Left colon (tissue), 2 donors: ENCODE results near the gene TROAP. TPM values are rescaled to one million over a fixed set of nuclear protein-coding genes. Genes with fewer than 3 reads are reported as not detected.
A peak's percentile ranks its signal among the peaks of the same experiment; 100 is the strongest.
"Not testable (repeated sequence)": the region's sequence is repeated elsewhere in the genome, so short reads cannot be mapped to it uniquely, and the experiment has no call there.

ENCODE experiments used
- ATAC-seq: fragments of 200-7000 bp; cut with Tn5 transposase; one replicate; pipeline ENCODE4 v1.9.1; 2020; ENCODE audit warnings: mild to moderate bottlenecking, moderate library complexity
- DNase-seq, 2 donors: peaks; one replicate each; pipeline ENCODE4 v3.0.0-alpha.2; 2020
- intact Hi-C, 2 donors: fragments of 100-400 bp; cut with DNase I in 1 of 2; cut with micrococcal nuclease in 1 of 2; formaldehyde crosslinking; loops; one replicate each; pipeline versions ENCODE4 v1.11.2 to v1.14.0; 2022; cut with DNase I, micrococcal nuclease
- total RNA-seq, 2 donors: library from RNA; stranded (reverse); fragmentation: NEBNext Ultra II Directional; extraction: Animal tissue kit (Norgen Biotek cat#: 25700); gene quantifications; one replicate each; pipeline ENCODE4 v1.2.1, GENCODE V29; 2021
- donor health status: DM: no; HTN: no; CAD: no.
- donor health status: DM: yes; HTN: yes; CAD: no.

TROAP gene
- total RNA-seq, 2 donors from 2014 or later, result 4.9 to 12.4 TPM

DNA sequence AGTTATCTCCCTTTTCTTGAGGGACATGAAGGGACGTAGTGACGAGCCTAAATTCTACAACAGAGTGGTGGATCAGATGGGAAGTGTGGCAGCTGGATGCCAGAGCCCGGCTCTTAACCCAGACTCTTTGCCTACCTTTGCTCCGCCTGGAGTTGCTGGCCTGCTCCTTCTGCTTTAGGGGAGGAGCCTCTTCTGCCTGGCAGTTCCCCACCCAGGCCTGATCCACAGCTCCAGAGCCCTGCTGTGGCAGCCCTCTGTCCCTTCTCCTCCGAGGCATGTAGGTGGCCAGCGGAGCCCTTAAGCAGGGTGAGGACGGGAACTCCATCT is 30.4 kb upstream of the TROAP start:
- ATAC-seq (peak; percentile 35), DNase-seq (no peak)
- intact Hi-C loops, result no loop called here

DNA sequence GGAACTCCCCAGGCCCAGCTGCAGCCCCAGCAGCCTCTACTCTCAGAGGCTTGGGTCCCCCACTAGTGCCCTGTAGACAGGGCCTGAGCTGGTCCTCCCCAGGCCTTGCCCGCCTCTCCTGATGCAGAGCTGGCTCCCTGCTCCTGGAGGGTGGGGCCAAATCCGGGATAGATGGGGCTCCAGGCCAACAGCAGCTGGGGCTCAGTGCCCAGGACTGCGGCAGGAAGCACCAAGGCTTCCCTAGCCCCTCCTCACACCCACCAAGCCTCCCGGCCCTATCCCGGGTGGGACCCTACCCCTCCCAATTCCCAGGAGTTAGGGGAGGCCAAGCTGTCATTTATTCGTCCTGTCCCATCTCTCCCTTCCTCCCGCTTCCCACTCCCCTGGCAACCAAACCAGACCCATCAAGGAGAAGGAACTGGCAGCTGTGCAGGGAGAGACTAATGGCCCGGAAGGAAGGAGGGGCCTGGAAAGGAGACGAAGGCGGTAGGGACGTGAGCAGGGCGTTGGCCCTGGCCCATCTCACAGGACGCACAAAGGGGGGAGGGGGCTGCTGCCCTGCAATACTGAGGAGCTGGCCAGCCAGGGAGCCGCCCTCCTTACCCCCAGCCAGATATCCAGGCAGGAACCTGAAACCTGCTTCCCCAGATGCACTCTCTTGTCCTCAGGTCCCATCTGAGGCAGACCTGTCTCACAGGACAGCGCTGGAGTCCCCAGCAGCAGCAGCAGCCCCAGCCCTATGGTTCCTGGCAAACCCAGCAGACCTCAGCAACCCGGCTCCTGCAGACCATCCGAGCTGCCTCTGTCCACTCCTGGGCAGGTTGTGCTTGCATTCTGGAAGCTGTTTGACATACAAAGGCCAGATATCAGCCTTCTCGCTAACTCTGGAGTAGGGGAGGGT is 29.7 kb upstream of the TROAP start:
- ATAC-seq (peak; percentile 31), DNase-seq (peak in 1 of 2 donors; percentile 25)
- intact Hi-C loops, result no loop called here

- ATAC-seq, result no peak
- DNase-seq, result no peak
- intact Hi-C loops, result no loop called here
Measured at GRCh38 chr12:49294086-49294803, 28.8 kb upstream of the TROAP start.

DNA sequence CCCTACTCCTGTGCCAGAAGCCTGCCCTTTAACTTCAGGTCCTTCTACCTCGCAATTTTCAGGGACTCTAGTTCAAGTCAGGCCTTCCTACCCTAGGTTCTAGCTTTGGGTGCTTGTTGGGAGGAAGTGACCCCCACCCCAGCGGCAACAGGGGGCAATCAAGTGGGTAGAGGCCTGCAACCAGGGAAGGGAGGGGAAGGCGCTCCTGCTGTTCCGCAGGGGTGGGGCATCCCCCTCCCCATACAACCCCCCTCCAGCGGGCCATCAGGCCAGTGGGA is 28.3 kb upstream of the TROAP start:
- intact Hi-C loops, result no loop called here
- no peak for DNase-seq
- no peak for ATAC-seq

GRCh38 chr12:49295082-49295936 is 27.7 kb upstream of the TROAP start, which contains the start of gene PRPH:
PRPH (plus strand) TSS chr12:49295147; CDS start chr12:49295201, 54 bp downstream.
- ATAC-seq (no peak), DNase-seq (peak in 1 of 2 donors; percentile 21)
- intact Hi-C loops, result no loop called here

DNA sequence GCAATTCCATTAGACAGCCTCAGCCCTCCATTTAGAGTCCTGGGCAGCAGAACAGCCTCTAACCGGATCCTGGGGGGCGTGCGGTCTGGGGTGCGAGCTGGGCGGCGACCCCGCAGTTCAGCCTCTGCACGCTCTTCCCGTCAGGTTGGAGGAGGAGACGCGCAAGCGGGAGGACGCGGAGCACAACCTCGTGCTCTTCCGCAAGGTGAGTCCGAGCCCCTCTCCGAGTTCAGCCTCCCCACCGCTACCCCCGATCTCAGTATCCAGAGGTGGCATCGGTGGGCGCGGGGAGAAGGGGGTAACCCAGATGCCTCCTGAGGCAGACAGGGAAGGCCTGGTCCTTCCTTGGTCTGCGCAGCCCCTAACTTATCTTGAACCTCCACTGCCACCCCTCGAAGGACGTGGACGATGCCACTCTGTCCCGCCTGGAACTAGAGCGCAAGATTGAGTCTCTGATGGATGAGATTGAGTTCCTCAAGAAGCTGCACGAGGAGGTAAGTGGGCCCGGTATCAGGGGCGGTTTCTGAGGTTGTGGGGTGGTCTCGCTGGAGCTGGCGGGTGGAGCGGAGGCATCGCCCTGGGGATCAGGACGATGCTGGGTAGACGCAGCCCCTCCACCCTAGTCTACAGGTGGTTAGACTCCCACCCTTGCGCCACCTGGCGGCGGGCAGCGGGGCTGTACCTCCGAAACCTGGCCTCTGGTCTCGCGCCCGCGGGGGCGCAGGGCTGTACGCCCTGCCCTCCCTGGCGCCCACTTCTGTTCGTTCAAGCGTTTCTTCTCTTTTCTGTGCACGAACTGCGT is 26.8 kb upstream of the TROAP start:
- intact Hi-C loops, result no loop called here
- DNase-seq, result peak; percentile 39 to 71
- ATAC-seq, result peak; percentile 69

- intact Hi-C loops, result no loop called here
- peak; percentile 72 for ATAC-seq
- peak; percentile 55 to 63 for DNase-seq
Measured at GRCh38 chr12:49296836-49297694, 26.0 kb upstream of the TROAP start.

DNA sequence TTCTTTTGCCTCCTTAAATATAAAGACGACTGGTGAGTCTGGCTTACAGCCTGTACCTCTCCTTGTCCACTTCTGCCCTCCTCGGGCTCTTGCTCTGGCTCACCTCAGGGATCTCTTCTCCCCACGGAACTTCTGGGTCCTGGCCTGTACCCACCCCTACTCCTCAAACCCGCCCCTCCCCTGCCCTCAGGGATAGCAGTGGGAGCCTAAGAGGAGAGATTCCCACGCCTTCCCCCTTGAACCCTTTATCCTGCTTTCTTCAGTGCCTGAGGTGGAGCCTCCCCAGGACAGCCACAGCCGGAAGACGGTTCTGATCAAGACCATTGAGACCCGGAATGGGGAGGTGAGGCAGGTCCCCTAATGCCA is 25.4 kb upstream of the TROAP start:
- DNase-seq (no peak), ATAC-seq (no peak)
- intact Hi-C loops, result no loop called here

DNA sequence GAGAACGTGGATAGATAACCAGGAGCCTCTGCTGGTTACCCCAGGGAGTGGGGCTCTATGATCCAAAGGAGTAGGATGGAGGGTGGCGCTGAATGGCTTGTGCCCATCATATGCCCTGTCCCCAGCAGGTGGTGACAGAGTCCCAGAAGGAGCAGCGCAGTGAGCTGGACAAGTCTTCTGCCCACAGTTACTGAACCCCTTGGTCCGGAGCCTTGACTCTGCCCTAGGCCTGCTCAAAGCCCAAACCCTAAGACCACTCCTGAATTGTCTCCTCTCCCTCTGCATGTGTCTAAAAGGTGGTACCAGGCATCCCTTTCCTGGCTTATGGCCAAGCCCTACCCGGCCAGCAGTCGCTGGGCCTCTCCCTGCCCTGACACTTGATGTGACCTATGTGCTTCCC is 24.9 kb upstream of the TROAP start:
- DNase-seq (peak in 1 of 2 donors; percentile 33), ATAC-seq (peak; percentile 53)

GRCh38 chr12:49301760-49302159 is 21.3 kb upstream of the TROAP start:
- no peak for ATAC-seq
- no peak for DNase-seq
- intact Hi-C loops, result no loop called here

More for the DNA sequence above, 24.9 kb upstream of the TROAP start:
- intact Hi-C loops, result no loop called here

DNA sequence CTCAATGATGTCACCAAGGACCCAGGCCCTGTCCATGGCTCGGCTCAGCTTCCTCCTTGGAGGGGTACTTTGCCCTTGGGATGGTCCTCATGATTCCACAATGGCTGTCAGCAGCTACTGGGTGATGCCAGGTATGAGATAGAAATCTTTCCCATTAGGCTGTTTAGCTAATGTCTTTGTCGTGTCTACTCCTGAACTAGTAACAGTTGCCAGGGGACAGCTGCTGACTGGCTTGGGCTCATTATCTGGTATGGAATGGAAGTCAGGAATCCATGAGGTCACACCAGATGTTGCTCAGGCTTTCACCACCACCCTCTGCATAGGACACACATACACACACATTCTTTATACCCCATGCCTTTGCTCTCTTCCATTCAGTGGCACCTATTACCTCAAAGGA is 18.9 kb upstream of the TROAP start:
- DNase-seq (no peak), ATAC-seq (no peak)
- intact Hi-C loops, result no loop called here

DNA sequence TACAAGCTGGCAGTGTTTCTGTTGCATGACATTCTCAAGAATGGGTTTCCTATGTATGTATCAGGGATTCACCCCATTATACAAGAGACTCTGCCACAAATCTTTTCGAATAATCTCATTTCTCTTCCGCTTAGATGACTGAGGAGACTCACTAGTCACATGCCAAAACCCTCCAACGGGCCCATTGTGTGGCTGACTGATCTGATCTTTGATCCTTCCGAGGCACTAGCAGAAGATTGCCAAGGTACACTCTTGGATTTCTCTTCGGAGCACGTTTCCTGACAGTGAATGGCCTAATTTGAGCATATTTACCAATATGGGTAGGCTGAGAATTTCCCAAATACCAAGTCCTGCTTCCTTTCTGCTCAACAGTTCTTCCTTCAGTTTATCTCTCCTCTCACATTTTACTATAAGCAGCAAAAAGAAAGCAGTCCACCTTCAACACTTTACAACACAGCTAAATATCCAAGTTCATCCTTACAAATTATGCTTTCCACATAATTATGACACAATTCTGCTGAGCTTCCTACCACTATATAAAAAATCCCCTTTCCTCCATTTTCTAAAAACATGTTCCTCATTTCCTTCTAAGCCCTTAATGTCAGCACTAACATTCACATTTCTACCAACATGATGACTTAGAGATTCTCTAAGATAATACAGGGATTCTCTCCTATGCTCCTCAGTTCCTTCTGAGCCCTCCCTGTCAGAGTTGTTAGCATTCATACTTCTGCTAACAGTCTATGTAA is 17.1 kb upstream of the TROAP start:
- ATAC-seq (peak; percentile 44), DNase-seq (no peak)
- intact Hi-C loops, result no loop called here

DNA sequence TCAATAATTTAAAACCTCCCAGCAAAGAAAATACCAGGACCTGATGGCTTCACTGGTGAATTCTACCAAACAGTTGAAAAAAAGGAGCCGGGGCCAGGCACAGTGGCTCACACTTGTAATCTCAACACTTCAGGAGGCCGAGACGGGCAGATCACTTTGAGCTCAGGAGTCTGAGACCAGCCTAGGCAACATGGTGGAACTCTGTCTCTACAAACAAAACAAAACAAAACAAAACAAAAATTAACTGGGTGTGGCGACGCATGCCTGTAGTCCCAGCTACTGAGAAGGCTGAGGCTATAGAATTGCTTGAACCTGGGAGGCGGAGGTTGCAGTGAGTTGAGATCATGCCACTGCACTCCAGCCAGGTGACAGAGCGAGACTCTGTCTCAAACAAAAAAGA is 13.7 kb upstream of the TROAP start:
- ATAC-seq, result no peak

DNA sequence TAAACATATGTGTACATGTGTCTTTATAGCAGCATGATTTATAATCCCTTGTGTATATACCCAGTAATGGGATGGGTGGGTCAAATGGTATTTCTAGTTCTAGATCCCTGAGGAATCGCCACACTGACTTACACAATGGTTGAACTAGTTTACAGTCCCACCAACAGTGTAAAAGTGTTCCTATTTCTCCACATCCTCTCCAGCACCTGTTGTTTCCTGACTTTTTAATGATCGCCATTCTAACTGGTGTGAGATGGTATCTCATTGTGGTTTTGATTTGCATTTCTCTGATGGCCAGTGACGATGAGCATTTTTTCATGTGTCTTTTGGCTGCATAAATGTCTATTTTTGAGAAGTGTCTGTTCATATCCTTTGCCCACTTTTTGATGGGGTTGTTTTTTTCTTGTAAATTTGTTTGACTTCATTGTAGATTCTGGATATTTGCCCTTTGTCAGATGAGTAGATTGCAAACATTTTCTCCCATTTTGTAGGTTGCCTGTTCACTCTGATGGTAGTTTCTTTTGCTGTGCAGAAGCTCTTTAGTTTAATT is 12.5 kb upstream of the TROAP start:
- ATAC-seq, intact Hi-C loops, DNase-seq: not testable (repeated sequence)

More for the DNA sequence above, 13.7 kb upstream of the TROAP start:
- intact Hi-C loops, result no loop called here
- no peak for DNase-seq

DNA sequence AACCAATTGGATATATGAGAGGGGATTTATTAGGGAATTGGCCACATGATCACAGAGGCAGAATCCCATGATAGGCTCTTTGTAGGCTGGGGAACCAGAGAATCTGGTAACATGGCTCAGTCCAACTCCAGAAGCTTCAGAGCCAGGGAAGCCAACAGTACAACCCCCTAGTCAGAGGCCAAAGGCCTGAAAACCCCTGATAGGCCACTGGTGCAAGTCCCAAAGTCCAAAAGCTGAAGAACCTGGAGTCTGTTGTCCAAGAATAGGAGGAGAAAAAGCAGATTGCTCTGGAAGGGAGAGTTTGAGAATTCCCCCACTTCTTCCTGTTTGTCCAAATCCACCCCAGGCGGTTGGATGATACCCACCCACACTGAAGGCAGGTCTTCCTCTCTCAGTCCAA is 8.2 kb upstream of the TROAP start:
- intact Hi-C loops, result no loop called here
- no peak for DNase-seq
- ATAC-seq, result no peak

DNA sequence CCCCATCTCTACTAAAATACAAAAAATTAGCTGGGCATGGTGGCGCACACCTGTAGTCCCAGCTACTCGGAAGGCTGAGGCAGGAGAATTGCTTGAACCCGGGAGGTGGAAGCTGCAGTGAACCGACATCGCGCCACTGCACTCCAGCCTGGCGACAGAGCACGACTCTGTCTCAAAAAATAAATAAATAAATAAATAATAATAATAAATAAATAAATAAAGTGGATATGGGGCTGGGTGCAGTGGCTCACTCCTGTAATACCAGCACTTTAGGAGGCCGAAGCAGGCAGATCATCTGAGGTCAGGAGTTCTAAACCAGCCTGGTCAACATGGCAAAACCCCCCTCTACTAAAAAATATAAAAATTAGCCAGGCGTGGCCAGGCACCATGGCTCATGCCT is 5.9 kb upstream of the TROAP start:
- ATAC-seq, intact Hi-C loops, DNase-seq: not testable (repeated sequence)
